ENCODE measurements around the gene SH2D1B.

DNA sequence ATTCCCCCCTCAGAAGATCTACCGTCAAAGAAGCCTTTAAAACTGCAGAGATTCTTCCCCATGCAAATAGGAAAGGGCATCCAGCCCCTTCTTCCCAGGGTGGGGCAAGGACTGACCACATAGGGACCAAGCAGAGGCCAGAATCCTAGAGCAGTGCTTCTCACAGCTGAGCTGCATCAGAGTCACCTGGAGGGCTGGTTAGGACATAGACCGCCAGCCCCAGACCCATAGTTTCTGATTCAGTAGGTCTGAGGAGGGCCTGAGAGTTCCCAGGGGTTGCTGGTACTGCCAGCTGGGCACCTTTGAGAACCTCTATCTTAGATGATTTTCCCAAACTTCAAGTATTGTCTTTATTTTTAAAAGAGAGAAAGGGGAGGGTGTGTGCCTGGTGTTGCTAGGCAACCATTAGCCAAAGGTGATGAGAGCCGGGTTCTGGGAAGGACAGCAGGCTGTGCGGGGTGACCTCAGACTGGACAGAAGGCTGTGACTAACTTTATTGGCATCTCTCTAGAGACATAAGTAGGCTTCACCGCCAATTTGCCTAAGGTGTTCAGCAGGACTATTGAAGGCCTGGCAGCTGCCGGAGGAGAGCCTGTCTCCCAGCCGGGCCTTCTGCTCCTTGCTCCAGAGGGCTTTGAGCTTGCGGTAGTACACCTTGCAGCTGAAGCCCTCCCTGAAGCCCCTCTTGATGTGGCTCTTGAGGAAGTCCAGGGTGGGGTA is 38.2 kb downstream of the SH2D1B start:
- TF ChIP-seq, protein P1, sequence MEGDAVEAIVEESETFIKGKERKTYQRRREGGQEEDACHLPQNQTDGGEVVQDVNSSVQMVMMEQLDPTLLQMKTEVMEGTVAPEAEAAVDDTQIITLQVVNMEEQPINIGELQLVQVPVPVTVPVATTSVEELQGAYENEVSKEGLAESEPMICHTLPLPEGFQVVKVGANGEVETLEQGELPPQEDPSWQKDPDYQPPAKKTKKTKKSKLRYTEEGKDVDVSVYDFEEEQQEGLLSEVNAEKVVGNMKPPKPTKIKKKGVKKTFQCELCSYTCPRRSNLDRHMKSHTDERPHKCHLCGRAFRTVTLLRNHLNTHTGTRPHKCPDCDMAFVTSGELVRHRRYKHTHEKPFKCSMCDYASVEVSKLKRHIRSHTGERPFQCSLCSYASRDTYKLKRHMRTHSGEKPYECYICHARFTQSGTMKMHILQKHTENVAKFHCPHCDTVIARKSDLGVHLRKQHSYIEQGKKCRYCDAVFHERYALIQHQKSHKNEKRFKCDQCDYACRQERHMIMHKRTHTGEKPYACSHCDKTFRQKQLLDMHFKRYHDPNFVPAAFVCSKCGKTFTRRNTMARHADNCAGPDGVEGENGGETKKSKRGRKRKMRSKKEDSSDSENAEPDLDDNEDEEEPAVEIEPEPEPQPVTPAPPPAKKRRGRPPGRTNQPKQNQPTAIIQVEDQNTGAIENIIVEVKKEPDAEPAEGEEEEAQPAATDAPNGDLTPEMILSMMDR (IDR thresholded peaks at IDR 0.05): no peak
- TF ChIP-seq POLR2A (IDR thresholded peaks at IDR 0.05): no peak
- no peak for TF ChIP-seq POLR2AphosphoS5 (IDR thresholded peaks at IDR 0.05)
- TF ChIP-seq EP300 (IDR thresholded peaks at IDR 0.05; ENCODE audit: low read depth): no peak
